GM06990 (cell line): ENCODE measurements around the gene LHFPL6.

Experiments used
- DNase-seq: peaks from one replicate; pipeline ENCODE4 v3.0.0-alpha.2; 2011; ENCODE audit not compliant: insufficient read length; ENCODE audit errors: extremely low read depth
- H3K27me3 ChIP-seq: replicated peaks from 2 replicates; pipeline ENCODE4 v1.6.0; 2011; ENCODE audit warnings: low read length; ENCODE audit not compliant: control insufficient read depth, insufficient read depth
- H3K36me3 ChIP-seq: 2 replicates; pipeline ENCODE4 v1.5.1; 2011; ENCODE audit warnings: low read length; ENCODE audit not compliant: control insufficient read depth, insufficient read depth
- H3K4me3 ChIP-seq: replicated peaks from 2 replicates; pipeline ENCODE4 v1.5.1; 2011; ENCODE audit warnings: low read depth, mild to moderate bottlenecking, control low read depth, low read length
- TF ChIP-seq, protein P1 (sequence below): IDR thresholded peaks from 2 replicates; pipeline ENCODE4 v1.5.1; 2011; ENCODE audit warnings: low read length, control low read depth, mild to moderate bottlenecking, inconsistent platforms; ENCODE audit not compliant: insufficient read depth, poor library complexity, severe bottlenecking

Gene LHFPL6

DNA sequence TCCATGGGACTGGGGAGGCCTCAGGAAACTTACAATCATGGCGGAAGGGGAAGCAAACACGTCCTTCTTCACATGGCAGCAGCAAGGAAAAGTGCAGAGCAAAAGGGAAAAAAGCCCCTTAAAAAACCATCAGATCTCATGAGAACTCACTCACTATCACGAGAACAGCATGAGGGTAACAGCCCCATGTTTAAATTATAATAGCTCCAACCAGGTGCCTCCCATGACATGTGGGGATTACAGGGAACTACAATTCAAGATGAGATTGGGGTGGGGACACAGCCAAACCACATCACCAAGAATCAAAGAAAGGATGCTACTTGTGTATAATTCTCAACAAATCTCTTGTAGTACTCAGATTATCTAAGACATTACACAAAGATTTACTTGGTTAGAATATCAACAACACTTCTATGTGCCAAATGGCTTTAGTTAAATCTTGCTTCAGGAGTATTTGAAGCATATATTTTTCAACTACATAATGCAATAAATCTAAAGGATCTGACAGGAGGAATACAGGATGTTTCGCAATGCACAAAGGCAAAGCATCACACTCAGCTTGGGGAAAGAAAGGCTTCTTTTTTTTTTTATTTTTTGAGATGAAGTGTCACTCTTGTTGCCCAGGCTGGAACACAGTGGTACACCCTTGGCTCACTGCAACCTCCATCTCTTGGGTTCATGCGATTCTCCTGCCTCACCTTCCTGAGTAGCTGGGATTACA is 180.0 kb downstream of the LHFPL6 start:
- DNase-seq, result no peak
- Histone ChIP-seq H3K36me3 (no peaks in the 10 kb centered on the region), H3K27me3 (no peaks in the 10 kb centered on the region), H3K4me3 (no peak overlapping the region)
- TF ChIP-seq, protein P1, sequence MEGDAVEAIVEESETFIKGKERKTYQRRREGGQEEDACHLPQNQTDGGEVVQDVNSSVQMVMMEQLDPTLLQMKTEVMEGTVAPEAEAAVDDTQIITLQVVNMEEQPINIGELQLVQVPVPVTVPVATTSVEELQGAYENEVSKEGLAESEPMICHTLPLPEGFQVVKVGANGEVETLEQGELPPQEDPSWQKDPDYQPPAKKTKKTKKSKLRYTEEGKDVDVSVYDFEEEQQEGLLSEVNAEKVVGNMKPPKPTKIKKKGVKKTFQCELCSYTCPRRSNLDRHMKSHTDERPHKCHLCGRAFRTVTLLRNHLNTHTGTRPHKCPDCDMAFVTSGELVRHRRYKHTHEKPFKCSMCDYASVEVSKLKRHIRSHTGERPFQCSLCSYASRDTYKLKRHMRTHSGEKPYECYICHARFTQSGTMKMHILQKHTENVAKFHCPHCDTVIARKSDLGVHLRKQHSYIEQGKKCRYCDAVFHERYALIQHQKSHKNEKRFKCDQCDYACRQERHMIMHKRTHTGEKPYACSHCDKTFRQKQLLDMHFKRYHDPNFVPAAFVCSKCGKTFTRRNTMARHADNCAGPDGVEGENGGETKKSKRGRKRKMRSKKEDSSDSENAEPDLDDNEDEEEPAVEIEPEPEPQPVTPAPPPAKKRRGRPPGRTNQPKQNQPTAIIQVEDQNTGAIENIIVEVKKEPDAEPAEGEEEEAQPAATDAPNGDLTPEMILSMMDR, result no peak

DNA sequence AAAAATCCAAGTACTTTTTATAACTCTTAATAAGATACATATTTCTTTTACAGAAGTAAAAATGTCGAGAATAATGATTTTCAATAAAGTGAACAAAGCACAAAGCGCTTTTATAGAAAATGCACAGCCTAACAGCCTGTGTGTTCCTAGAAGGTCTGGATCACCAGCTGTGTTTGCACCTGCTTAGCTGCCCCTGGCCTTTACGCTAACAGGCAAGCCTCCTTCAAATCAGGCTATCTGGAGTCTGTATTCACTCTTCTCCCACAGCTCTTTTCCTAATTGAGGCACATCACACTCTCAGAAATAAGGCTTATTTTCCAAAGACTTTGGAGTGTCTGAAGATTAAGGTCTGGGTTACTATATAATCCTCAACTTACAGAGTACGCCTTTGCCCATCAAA is 183.1 kb downstream of the LHFPL6 start:
- TF ChIP-seq, protein P1, result no peak
- Histone ChIP-seq H3K36me3 (no peaks in the 10 kb centered on the region), H3K27me3 (no peaks in the 10 kb centered on the region), H3K4me3 (no peak overlapping the region)
- no peak for DNase-seq

GRCh38 chr13:39419068-39419467 is 183.9 kb downstream of the LHFPL6 start:
- Histone ChIP-seq H3K27me3 (no peaks in the 10 kb centered on the region), H3K4me3 (no peak overlapping the region), H3K36me3 (no peaks in the 10 kb centered on the region)
- DNase-seq, result no peak
- TF ChIP-seq, protein P1, result no peak

DNA sequence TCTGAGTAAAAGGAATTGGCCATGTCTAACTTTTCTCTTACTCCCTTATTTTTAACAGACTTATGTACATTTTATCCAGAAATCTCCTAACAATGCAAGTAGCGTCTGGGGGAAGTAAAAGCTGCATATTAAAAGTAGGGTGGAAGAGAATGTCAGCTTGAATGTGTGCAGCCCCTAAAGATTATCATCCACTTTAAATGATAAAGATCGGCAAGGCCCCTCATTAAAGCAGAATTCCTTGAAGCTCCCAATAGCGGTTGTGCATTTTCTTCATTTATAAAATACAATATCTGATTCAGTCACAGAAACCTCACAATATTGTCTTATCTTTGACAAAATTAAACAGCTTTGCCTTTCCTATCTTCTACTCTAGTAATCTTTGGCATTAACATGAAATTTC is 184.6 kb downstream of the LHFPL6 start:
- H3K4me3 ChIP-seq, result no peak overlapping the region

GRCh38 chr13:39417643-39418042 is 185.3 kb downstream of the LHFPL6 start:
- no peak for DNase-seq
- Histone ChIP-seq H3K4me3 (no peak overlapping the region), H3K27me3 (no peaks in the 10 kb centered on the region), H3K36me3 (no peaks in the 10 kb centered on the region)
- TF ChIP-seq, protein P1, result no peak

More for the DNA sequence above, 184.6 kb downstream of the LHFPL6 start:
- TF ChIP-seq, protein P1, result no peak
- DNase-seq, result no peak
- no peaks in the 10 kb centered on the region for H3K27me3 ChIP-seq
- H3K36me3 ChIP-seq, result no peaks in the 10 kb centered on the region
